SU-DHL-6 (cell line): ENCODE data around the gene RASGRF2.

Experiments
- CTCF ChIP-seq: fragments of 200-600 bp; sonication (generic); IDR thresholded peaks from one replicate; pipeline ENCODE4 v1.5.1; 2017; ENCODE audit warnings: antibody characterized with exemption, mild to moderate bottlenecking, low read length, moderate library complexity; ENCODE audit not compliant: insufficient read depth, poor library complexity, severe bottlenecking
- EZH2phosphoT487 ChIP-seq: fragments of 200-600 bp; sonication (generic), shearing (Covaris generic); conservative IDR thresholded peaks from 2 replicates; pipeline ENCODE4 v1.6.1; 2018; ENCODE audit warnings: mild to moderate bottlenecking, antibody characterized with exemption, low read length, moderate library complexity, mixed read lengths

- TF ChIP-seq CTCF: no peak
- TF ChIP-seq EZH2phosphoT487: no peak
Measured at GRCh38 chr5:81226286-81226685, 266.1 kb downstream of the RASGRF2 start.
